H9 (cell line): ENCODE results near the gene CUL2. TPM values are rescaled to one million over a fixed set of nuclear protein-coding genes. Genes with fewer than 3 reads are reported as not detected.
"Not testable (repeated sequence)": the region's sequence is repeated elsewhere in the genome, so short reads cannot be mapped to it uniquely, and the experiment has no call there.

Experiments
- DNase-seq: peaks from one replicate; pipeline ENCODE4 v3.0.0-alpha.2; 2017
- H2AFZ ChIP-seq: one replicate; pipeline ENCODE4 v1.6.1; 2013; ENCODE audit warnings: mild to moderate bottlenecking, low read length, control low read depth, moderate library complexity
- H2AK5ac ChIP-seq: 2 replicates; pipeline ENCODE4 v1.6.1; 2013; ENCODE audit warnings: low read length, control low read depth, mixed read lengths; ENCODE audit not compliant: insufficient read length
- H2BK120ac ChIP-seq: one replicate; pipeline ENCODE4 v1.6.1; 2013; ENCODE audit warnings: low read depth, mild to moderate bottlenecking, low read length, control low read depth, inconsistent platforms; ENCODE audit not compliant: poor library complexity, severe bottlenecking
- H2BK12ac ChIP-seq: 2 replicates; pipeline ENCODE4 v1.6.1; 2013; ENCODE audit warnings: low read length, control low read depth, mixed read lengths, low read depth; ENCODE audit not compliant: insufficient read length
- H2BK15ac ChIP-seq: 2 replicates; pipeline ENCODE4 v1.6.1; 2013; ENCODE audit warnings: low read depth, low read length, control low read depth
- H2BK20ac ChIP-seq: one replicate; pipeline ENCODE4 v1.6.1; 2013; ENCODE audit warnings: low read depth, mild to moderate bottlenecking, low read length, control low read depth, inconsistent platforms; ENCODE audit not compliant: poor library complexity, severe bottlenecking
- H2BK5ac ChIP-seq: 2 replicates; pipeline ENCODE4 v1.6.1; 2013; ENCODE audit warnings: low read length, control low read depth, mixed read lengths; ENCODE audit not compliant: insufficient read length
- H3K14ac ChIP-seq: 2 replicates; pipeline ENCODE4 v1.6.1; 2013; ENCODE audit warnings: low read length, control low read depth; ENCODE audit not compliant: insufficient read depth
- H3K18ac ChIP-seq: 2 replicates; pipeline ENCODE4 v1.6.1; 2013; ENCODE audit warnings: low read depth, mild to moderate bottlenecking, mixed read lengths, low read length, control low read depth; ENCODE audit not compliant: insufficient read length
- H3K23ac ChIP-seq: 2 replicates; pipeline ENCODE4 v1.6.1; 2013; ENCODE audit warnings: low read length, control low read depth, mixed read lengths, low read depth; ENCODE audit not compliant: insufficient read length
- H3K23me2 ChIP-seq: 2 replicates; pipeline ENCODE4 v1.6.1; 2013; ENCODE audit warnings: low read depth, mild to moderate bottlenecking, mixed read lengths, low read length, control low read depth; ENCODE audit not compliant: insufficient read length, poor library complexity, severe bottlenecking
- H3K27ac ChIP-seq: 2 replicates; pipeline ENCODE4 v1.5.1; 2013; ENCODE audit warnings: low read length, control low read depth, mixed read lengths, low read depth; ENCODE audit not compliant: insufficient read length
- H3K27me3 ChIP-seq: 2 replicates; pipeline ENCODE4 v1.6.1; 2013; ENCODE audit warnings: low read length, control low read depth, inconsistent platforms; ENCODE audit not compliant: insufficient read depth
- H3K4ac ChIP-seq: 2 replicates; pipeline ENCODE4 v1.6.1; 2013; ENCODE audit warnings: low read depth, mild to moderate bottlenecking, control low read depth, inconsistent platforms, low read length, moderate library complexity
- H3K4me1 ChIP-seq: 2 replicates; pipeline ENCODE4 v1.6.1; 2013; ENCODE audit warnings: low read length, control low read depth, inconsistent platforms; ENCODE audit not compliant: insufficient read depth
- H3K4me2 ChIP-seq: 2 replicates; pipeline ENCODE4 v1.6.1; 2013; ENCODE audit warnings: low read length, control low read depth, mixed read lengths; ENCODE audit not compliant: insufficient read length, insufficient read depth
- H3K56ac ChIP-seq: 2 replicates; pipeline ENCODE4 v1.6.1; 2013; ENCODE audit warnings: low read depth, mild to moderate bottlenecking, mixed read lengths, low read length, control low read depth; ENCODE audit not compliant: insufficient read length
- H3K79me1 ChIP-seq: 2 replicates; pipeline ENCODE4 v1.6.1; 2013; ENCODE audit warnings: low read depth, mild to moderate bottlenecking, moderate library complexity, low read length, control low read depth, inconsistent platforms; ENCODE audit not compliant: insufficient read depth, poor library complexity, severe bottlenecking
- H3K79me2 ChIP-seq: 2 replicates; pipeline ENCODE4 v1.6.1; 2013; ENCODE audit warnings: low read length, control low read depth, inconsistent platforms; ENCODE audit not compliant: insufficient read depth
- H3K9ac ChIP-seq: 2 replicates; pipeline ENCODE4 v1.6.1; 2013; ENCODE audit warnings: low read length, control low read depth, mixed read lengths; ENCODE audit not compliant: insufficient read length; ENCODE audit errors: extremely low read depth
- H3K9me3 ChIP-seq: one replicate; pipeline ENCODE4 v1.6.1; 2013; ENCODE audit warnings: low read depth, low read length, inconsistent platforms; ENCODE audit not compliant: control insufficient read depth
- H3T11ph ChIP-seq: one replicate; pipeline ENCODE4 v1.6.1; 2013; ENCODE audit warnings: mild to moderate bottlenecking, low read length, control low read depth, inconsistent platforms
- H4K20me1 ChIP-seq: one replicate; pipeline ENCODE4 v1.6.1; 2013; ENCODE audit not compliant: control insufficient read depth, insufficient read length, insufficient read depth
- H4K5ac ChIP-seq: 2 replicates; pipeline ENCODE4 v1.6.1; 2013; ENCODE audit warnings: low read depth, mild to moderate bottlenecking, mixed read lengths, low read length, control low read depth; ENCODE audit not compliant: insufficient read length
- H4K8ac ChIP-seq: replicated peaks from 2 replicates; pipeline ENCODE4 v1.6.1; 2013; ENCODE audit warnings: low read length, control low read depth, mixed read lengths, low read depth; ENCODE audit not compliant: insufficient read length
- H4K91ac ChIP-seq: 2 replicates; pipeline ENCODE4 v1.6.1; 2013; ENCODE audit warnings: low read depth, mild to moderate bottlenecking, moderate library complexity, mixed read lengths, low read length, control low read depth; ENCODE audit not compliant: insufficient read length
- H3K27ac Mint-ChIP-seq, 3 experiments: 2 replicates in 2 of 3; 3 replicates in 1 of 3; pipeline ENCODE4 v1.8.0; 2020 to 2021; ENCODE audit warnings: mixed read lengths in 3 of 3, mild to moderate bottlenecking in 1 of 3, moderate library complexity in 1 of 3
- H3K27me3 Mint-ChIP-seq: 2 replicates; pipeline ENCODE4 v1.8.0; 2021; ENCODE audit warnings: low read depth, mild to moderate bottlenecking, moderate library complexity, mixed read lengths
- H3K36me3 Mint-ChIP-seq, 3 experiments: 2 replicates in 2 of 3; 3 replicates in 1 of 3; pipeline ENCODE4 v1.8.0; 2020 to 2021; ENCODE audit warnings: low read depth in 3 of 3, mixed read lengths in 3 of 3; ENCODE audit not compliant: insufficient read depth in 1 of 3
- H3K4me1 Mint-ChIP-seq, 2 experiments: 2 replicates each; pipeline ENCODE4 v1.8.0; 2020; ENCODE audit warnings: mixed read lengths in 2 of 2
- H3K4me3 Mint-ChIP-seq, 2 experiments: 2 replicates in 1 of 2; 3 replicates in 1 of 2; pipeline ENCODE4 v1.8.0; 2020 to 2021; ENCODE audit warnings: mild to moderate bottlenecking in 2 of 2, mixed read lengths in 2 of 2, moderate library complexity in 1 of 2
- H3K9me3 Mint-ChIP-seq, 2 experiments: 2 replicates in 1 of 2; 3 replicates in 1 of 2; pipeline ENCODE4 v1.8.0; 2020; ENCODE audit warnings: mild to moderate bottlenecking in 2 of 2, mixed read lengths in 2 of 2, moderate library complexity in 1 of 2
- WGBS: extraction: QIAGEN DNeasy Blood & Tissue Kit; methylation state at CpG from one replicate; pipeline ENCODE4 v1.1.7; 2013; ENCODE audit warnings: missing lambda C conversion rate, low lambda C conversion rate, mixed read lengths; ENCODE audit not compliant: insufficient read length; ENCODE audit errors: extremely low coverage; 5-methylcytosine and 5-hydroxymethylcytosine counted together
- total RNA-seq: library from RNA; stranded (reverse); gene quantifications from 2 replicates; pipeline ENCODE4 v1.2.1, GENCODE V29; 2021

The CUL2 gene
- total RNA-seq, 1 experiment from 2014 or later: 43.3 TPM

DNA sequence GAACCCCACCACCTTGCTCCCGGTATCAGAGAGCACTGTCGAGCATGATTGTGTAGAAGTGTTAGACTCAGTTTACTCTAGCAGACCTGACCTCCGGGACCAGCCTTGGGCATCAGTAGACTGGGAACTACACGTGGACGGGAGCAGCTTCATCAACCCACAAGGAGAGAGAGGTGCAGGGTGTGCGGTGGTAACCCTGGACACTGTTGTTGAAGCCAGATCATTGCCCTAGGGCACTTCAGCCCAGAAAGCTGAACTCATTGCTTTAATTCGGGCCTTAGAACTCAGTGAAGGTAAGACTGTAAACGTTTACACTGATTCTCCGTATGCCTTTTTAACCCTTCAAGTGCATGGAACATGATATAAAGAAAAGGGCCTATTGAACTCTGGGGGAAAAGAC, 117.0 kb downstream of the CUL2 start:
- not testable (repeated sequence) for H2AFZ ChIP-seq

DNA sequence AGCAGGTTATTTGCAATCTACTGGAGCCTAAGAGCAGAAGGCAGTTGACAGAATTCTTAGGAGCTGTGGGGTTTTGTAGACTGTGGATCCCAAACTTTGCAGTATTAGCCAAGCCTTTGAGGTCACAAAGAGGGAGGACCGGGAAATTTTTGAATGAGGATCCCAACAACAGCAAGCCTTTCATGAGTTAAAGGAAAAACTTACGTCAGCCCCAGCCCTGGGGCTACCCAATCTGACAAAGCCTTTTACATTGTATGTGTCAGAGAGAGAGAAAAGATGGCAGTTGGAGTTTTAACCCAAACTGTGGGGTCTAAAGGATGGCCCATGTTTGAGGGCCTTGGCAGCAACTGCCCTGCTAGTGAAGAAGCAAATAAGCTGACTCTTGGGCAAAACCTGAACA, 117.5 kb downstream of the CUL2 start:
- not testable (repeated sequence) for H2BK20ac ChIP-seq, H2AK5ac ChIP-seq, H3T11ph ChIP-seq, H3K18ac ChIP-seq, H3K9ac ChIP-seq, H3K23me2 ChIP-seq, H3K4me3 Mint-ChIP-seq, H3K4me1 Mint-ChIP-seq, H3K27ac Mint-ChIP-seq, H3K27ac ChIP-seq, H3K23ac ChIP-seq, H3K27me3 Mint-ChIP-seq, H4K91ac ChIP-seq, H2AFZ ChIP-seq, H2BK15ac ChIP-seq, H2BK5ac ChIP-seq, H3K79me2 ChIP-seq, H3K27me3 ChIP-seq, H4K5ac ChIP-seq, H3K14ac ChIP-seq, DNase-seq, H2BK12ac ChIP-seq, H2BK120ac ChIP-seq, H3K56ac ChIP-seq, H4K20me1 ChIP-seq, H3K4me1 ChIP-seq, H3K9me3 ChIP-seq, H3K79me1 ChIP-seq, H3K4ac ChIP-seq, H4K8ac ChIP-seq, H3K4me2 ChIP-seq
- Mint-ChIP-seq H3K9me3 (peaks cover 18% of the 10 kb centered on the region in 2 experiments), H3K36me3 (peaks cover 3 to 16% (median 12%) of the 10 kb centered on the region in 3 experiments; a peak in 6 of 7 replicates)
- no CpG with 5 or more reads among the region's 2 CpGs for WGBS

More for the DNA sequence above, 117.0 kb downstream of the CUL2 start:
- H3K27ac Mint-ChIP-seq, H4K8ac ChIP-seq, H3K79me2 ChIP-seq, DNase-seq, H3K23me2 ChIP-seq, H4K5ac ChIP-seq, H4K20me1 ChIP-seq, H3K4me1 Mint-ChIP-seq, H3K79me1 ChIP-seq, H3K56ac ChIP-seq, H2BK5ac ChIP-seq, H3K4me3 Mint-ChIP-seq, H2BK12ac ChIP-seq, H3K27me3 ChIP-seq, H3T11ph ChIP-seq, H3K27ac ChIP-seq, H3K23ac ChIP-seq, H2AK5ac ChIP-seq, H3K9me3 ChIP-seq, H3K4ac ChIP-seq, H2BK15ac ChIP-seq, H3K4me2 ChIP-seq, H3K27me3 Mint-ChIP-seq, H3K14ac ChIP-seq, H4K91ac ChIP-seq, H2BK20ac ChIP-seq, H2BK120ac ChIP-seq, H3K4me1 ChIP-seq, H3K9ac ChIP-seq, H3K18ac ChIP-seq: not testable (repeated sequence)
- Mint-ChIP-seq H3K36me3 (peaks cover 3 to 16% (median 12%) of the 10 kb centered on the region in 3 experiments; a peak in 6 of 7 replicates), H3K9me3 (peaks cover 18 to 19% of the 10 kb centered on the region in 2 experiments)
- no CpG with 5 or more reads among the region's 9 CpGs for WGBS
